Activated CD4-positive, alpha-beta T cell treated with anti-CD3 and anti-CD28 coated beads, Interleukin-2, amount 50 U/mL, for 48 hours (primary cell): Measurements from ENCODE around the gene LRRC27.
A peak's percentile ranks its signal among the peaks of the same experiment; 100 is the strongest.
"Not testable (repeated sequence)": the region's sequence is repeated elsewhere in the genome, so short reads cannot be mapped to it uniquely, and the experiment has no call there.

Experiments used
- DNase-seq, 2 experiments: peaks; one replicate each; pipeline ENCODE4 v3.0.0-alpha.2; 2020

The LRRC27 gene

GRCh38 chr10:132316133-132316532, 15.9 kb upstream of the LRRC27 start:
- DNase-seq, result no peak

GRCh38 chr10:132317477-132317876, 14.5 kb upstream of the LRRC27 start:
- not testable (repeated sequence) for DNase-seq

GRCh38 chr10:132319853-132320653, 11.9 kb upstream of the LRRC27 start:
- peak; percentile 54 to 65 for DNase-seq

GRCh38 chr10:132320654-132321469, 11.1 kb upstream of the LRRC27 start:
- no peak for DNase-seq

- DNase-seq, result no peak
Observed at GRCh38 chr10:132321726-132322125, 10.3 kb upstream of the LRRC27 start.

GRCh38 chr10:132322586-132323048, 9.4 kb upstream of the LRRC27 start:
- DNase-seq, result no peak

- DNase-seq, result no peak
Observed at GRCh38 chr10:132324186-132324585, 7.8 kb upstream of the LRRC27 start.

GRCh38 chr10:132326344-132326889, 5.6 kb upstream of the LRRC27 start:
- no peak for DNase-seq

- DNase-seq, result peak; percentile 63 to 66
Observed at GRCh38 chr10:132326925-132327324, 5.1 kb upstream of the LRRC27 start.

GRCh38 chr10:132328106-132328505, 3.9 kb upstream of the LRRC27 start:
- DNase-seq, result no peak

GRCh38 chr10:132328738-132329137, 3.3 kb upstream of the LRRC27 start:
- DNase-seq, result no peak

- DNase-seq, result peak; percentile 43 to 56
Observed at GRCh38 chr10:132329565-132330485, 2.2 kb upstream of the LRRC27 start.

GRCh38 chr10:132330486-132330833, 1.5 kb upstream of the LRRC27 start:
- no peak for DNase-seq

GRCh38 chr10:132332433-132332754, 401 bp downstream of the LRRC27 start:
- no peak for DNase-seq

GRCh38 chr10:132333386-132333785, 1.4 kb downstream of the LRRC27 start:
- DNase-seq, result no peak

GRCh38 chr10:132334631-132335188, 2.7 kb downstream of the LRRC27 start:
- DNase-seq, result no peak

- DNase-seq, result no peak
Observed at GRCh38 chr10:132335189-132336063, 3.4 kb downstream of the LRRC27 start.

- DNase-seq, result no peak
Observed at GRCh38 chr10:132336064-132336746, 4.2 kb downstream of the LRRC27 start.

GRCh38 chr10:132336919-132337407, 5.0 kb downstream of the LRRC27 start:
- DNase-seq, result peak; percentile 8 to 15

GRCh38 chr10:132337854-132338253, 5.9 kb downstream of the LRRC27 start:
- DNase-seq, result not testable (repeated sequence)

GRCh38 chr10:132338876-132339275, 6.9 kb downstream of the LRRC27 start:
- no peak for DNase-seq
